Progenitor cell of endocrine pancreas (in vitro differentiated cells): ENCODE measurements around the gene NFYC. TPM values are rescaled to one million over a fixed set of nuclear protein-coding genes. Genes with fewer than 3 reads are reported as not detected.

Source experiments
- DNase-seq: peaks from one replicate; pipeline ENCODE4 v3.0.0; 2021; ENCODE audit warnings: low spot score; ENCODE audit not compliant: unreplicated experiment
- H3K27ac Mint-ChIP-seq: 2 replicates; pipeline ENCODE4 v1.8.0; 2021; ENCODE audit warnings: mild to moderate bottlenecking, moderate library complexity, mixed read lengths
- H3K27me3 Mint-ChIP-seq: 2 replicates; pipeline ENCODE4 v1.8.0; 2021; ENCODE audit warnings: mixed read lengths
- H3K36me3 Mint-ChIP-seq: 2 replicates; pipeline ENCODE4 v1.8.0; 2022; ENCODE audit warnings: mixed read lengths; ENCODE audit not compliant: insufficient read depth
- H3K4me1 Mint-ChIP-seq: 2 replicates; pipeline ENCODE4 v1.8.0; 2021; ENCODE audit warnings: low read depth, mixed read lengths
- H3K4me3 Mint-ChIP-seq: 2 replicates; pipeline ENCODE4 v1.8.0; 2021; ENCODE audit warnings: low read depth, mild to moderate bottlenecking, moderate library complexity, mixed read lengths
- H3K9me3 Mint-ChIP-seq: 2 replicates; pipeline ENCODE4 v1.8.0; 2021; ENCODE audit warnings: low read depth, mixed read lengths
- CTCF ChIP-seq: fragments of 200-600 bp; sonication (generic); IDR thresholded peaks from one replicate; pipeline ENCODE4 v1.5.0; 2021; ENCODE audit warnings: antibody characterized with exemption, mild to moderate bottlenecking; ENCODE audit not compliant: unreplicated experiment
- total RNA-seq: library from RNA; stranded (reverse); gene quantifications from 2 replicates; pipeline ENCODE4 v1.2.1, GENCODE V29; 2021

Gene NFYC
- total RNA-seq, 1 donor from 2014 or later: 73.4 TPM

DNA sequence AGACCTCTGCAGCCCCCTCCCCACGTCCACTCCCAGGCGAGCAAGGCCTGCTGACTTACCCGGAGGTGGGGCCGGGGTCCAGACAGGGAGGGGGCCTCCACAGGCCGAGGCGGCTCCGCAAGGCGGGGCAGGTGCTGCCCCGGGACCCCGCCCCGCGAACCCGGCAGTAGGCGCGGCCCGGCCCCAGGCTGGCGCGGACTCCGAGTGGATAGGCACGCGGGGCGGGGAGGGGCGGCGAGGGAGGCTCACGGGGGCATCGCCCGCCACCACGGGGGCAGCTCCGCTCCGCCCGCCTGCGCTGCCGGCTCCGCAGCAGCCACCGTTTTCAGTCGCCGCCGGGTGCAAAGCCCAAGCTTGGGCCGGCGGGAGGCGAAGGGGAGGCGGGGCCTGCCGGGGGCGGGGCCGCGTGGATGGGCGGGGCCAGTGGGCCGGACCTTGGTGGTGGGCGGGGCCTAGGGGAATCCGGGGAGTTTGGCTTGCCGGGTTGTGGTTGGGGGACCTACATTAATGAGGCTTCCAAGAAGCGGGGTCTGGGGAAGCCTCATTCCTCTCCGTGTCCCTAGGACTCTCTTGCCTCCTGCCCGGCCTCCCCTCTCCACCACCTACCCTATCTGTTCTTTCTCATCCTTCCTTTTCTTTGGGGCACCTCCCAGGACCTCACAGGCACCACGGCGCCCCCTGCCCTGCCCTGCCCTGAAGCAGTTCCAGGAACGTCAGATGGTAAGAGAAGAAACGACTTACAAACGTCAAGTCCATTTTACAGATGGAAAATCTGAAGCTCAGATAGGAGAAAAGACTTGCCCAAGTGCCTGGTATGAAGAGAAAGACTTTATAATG, 26.0 kb upstream of the NFYC start, which contains the start of gene RIMS3:
RIMS3 (minus strand) TSS at position 348 of the 837 bp plus-strand sequence. CDS start 23,757 bp downstream, outside the sequence.
- no peaks in the 10 kb centered on the region for H3K36me3 Mint-ChIP-seq
- peak; percentile 25 for TF ChIP-seq CTCF
- peak within 1 kb of the TSS; percentile 80 for H3K4me3 Mint-ChIP-seq
- H3K27me3 Mint-ChIP-seq: peaks cover 40% of the 10 kb centered on the region
- H3K4me1 Mint-ChIP-seq: no peaks in the 10 kb centered on the region
- peak; percentile 79 for DNase-seq
- H3K27ac Mint-ChIP-seq: no peak within 1 kb of the TSS
- H3K9me3 Mint-ChIP-seq: no peaks in the 10 kb centered on the region

- TF ChIP-seq CTCF: peak; percentile 91
- Mint-ChIP-seq H3K4me3 (no peak overlapping the region), H3K27me3 (peaks cover 26% of the 10 kb centered on the region), H3K27ac (no peak overlapping the region), H3K36me3 (no peaks in the 10 kb centered on the region), H3K4me1 (no peaks in the 10 kb centered on the region), H3K9me3 (no peaks in the 10 kb centered on the region)
- peak; percentile 72 for DNase-seq
These were observed 22.6 kb upstream of the NFYC start for GRCh38 chr1:40668769-40669525.

DNA sequence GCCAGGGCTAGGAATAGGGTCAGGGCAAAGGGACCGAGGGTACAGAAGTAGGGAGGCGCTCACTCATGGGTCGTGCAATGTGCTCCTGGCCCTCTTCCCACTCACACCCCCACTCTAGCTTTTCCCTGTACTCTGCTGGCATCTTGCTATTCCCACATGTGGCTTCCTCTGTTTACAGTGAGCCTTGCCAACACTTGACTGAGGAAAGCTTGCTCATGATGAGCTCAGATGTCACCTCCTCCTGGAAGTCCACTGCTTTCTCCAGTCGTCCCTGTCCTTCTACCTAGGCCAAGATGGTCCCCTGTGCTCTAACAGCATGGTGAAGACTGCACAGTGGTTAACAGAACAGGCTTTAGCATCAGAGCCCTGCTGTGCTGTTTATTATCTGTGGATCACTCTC, 18.1 kb upstream of the NFYC start:
- no peak for TF ChIP-seq CTCF
- Mint-ChIP-seq H3K4me3 (no peak overlapping the region), H3K27me3 (peaks cover 15% of the 10 kb centered on the region), H3K27ac (no peak overlapping the region), H3K36me3 (no peaks in the 10 kb centered on the region), H3K4me1 (no peaks in the 10 kb centered on the region), H3K9me3 (no peaks in the 10 kb centered on the region)
- DNase-seq: no peak

GRCh38 chr1:40676501-40676900, 15.0 kb upstream of the NFYC start:
- DNase-seq: no peak
- no peak for TF ChIP-seq CTCF
- no peaks in the 10 kb centered on the region for H3K27me3 Mint-ChIP-seq
- H3K9me3 Mint-ChIP-seq: no peaks in the 10 kb centered on the region
- H3K36me3 Mint-ChIP-seq: no peaks in the 10 kb centered on the region
- H3K27ac Mint-ChIP-seq: no peak overlapping the region
- H3K4me1 Mint-ChIP-seq: no peaks in the 10 kb centered on the region
- H3K4me3 Mint-ChIP-seq: no peak overlapping the region

GRCh38 chr1:40679165-40679953, 12.1 kb upstream of the NFYC start:
- Mint-ChIP-seq H3K4me1 (no peaks in the 10 kb centered on the region), H3K27me3 (no peaks in the 10 kb centered on the region), H3K27ac (no peak overlapping the region), H3K36me3 (peaks cover 1% of the 10 kb centered on the region), H3K4me3 (no peak overlapping the region), H3K9me3 (no peaks in the 10 kb centered on the region)
- DNase-seq: no peak
- no peak for TF ChIP-seq CTCF
